ENCODE results near the gene RDH8.

The RDH8 gene

GRCh38 chr19:10036601-10037071 is 23.4 kb downstream of the RDH8 start:
- TF ChIP-seq EZH2phosphoT487 (IDR thresholded peaks at IDR 0.05; ENCODE audit: low read length): no peak
- Histone ChIP-seq H3K27ac (ENCODE audit: low read length) (no peak overlapping the region), H3K4me2 (ENCODE audit: low read depth, low read length) (no peak overlapping the region), H3F3A (ENCODE audit: insufficient read depth, low read length) (no peaks in the 10 kb centered on the region), H3K4me1 (ENCODE audit: low read length) (no peaks in the 10 kb centered on the region), H2AFZ (ENCODE audit: low read length) (no peak overlapping the region), H4K20me1 (ENCODE audit: insufficient read depth, low read length) (no peaks in the 10 kb centered on the region), H3K36me3 (replicated peaks; ENCODE audit: insufficient read depth, low read length) (no peaks in the 10 kb centered on the region), H3K9me3 (replicated peaks; ENCODE audit: insufficient read depth, low read length) (no peaks in the 10 kb centered on the region), H3K79me2 (ENCODE audit: low read length) (no peaks in the 10 kb centered on the region), H3K9me2 (replicated peaks; ENCODE audit: insufficient read depth, low read length) (no peaks in the 10 kb centered on the region), H3K27me3 (replicated peaks; ENCODE audit: insufficient read depth, low read length) (peaks cover 94% of the 10 kb centered on the region), H3K9ac (ENCODE audit: low read length) (no peak overlapping the region), H3K4me3 (ENCODE audit: low read length) (no peak overlapping the region)
- DNase-seq: no peak

GRCh38 chr19:10037367-10037766 is 24.1 kb downstream of the RDH8 start:
- H2AFZ ChIP-seq (ENCODE audit: low read length): no peak overlapping the region
- no peak for DNase-seq
- no peak overlapping the region for H3K27ac ChIP-seq (ENCODE audit: low read length)
- no peaks in the 10 kb centered on the region for H3K36me3 ChIP-seq (replicated peaks; ENCODE audit: insufficient read depth, low read length)
- H3K9me3 ChIP-seq (replicated peaks; ENCODE audit: insufficient read depth, low read length): no peaks in the 10 kb centered on the region
- no peaks in the 10 kb centered on the region for H3K4me1 ChIP-seq (ENCODE audit: low read length)
- TF ChIP-seq EZH2 (optimal IDR thresholded peaks at IDR 0.05; ENCODE audit: low read depth, low read length) (no peak), CTCF (IDR thresholded peaks at IDR 0.05; ENCODE audit: low read length) (no peak), EZH2phosphoT487 (IDR thresholded peaks at IDR 0.05; ENCODE audit: low read length) (no peak)
- no peaks in the 10 kb centered on the region for H3K9me2 ChIP-seq (replicated peaks; ENCODE audit: insufficient read depth, low read length)
- no peaks in the 10 kb centered on the region for H3F3A ChIP-seq (ENCODE audit: insufficient read depth, low read length)
- H4K20me1 ChIP-seq (ENCODE audit: insufficient read depth, low read length): no peaks in the 10 kb centered on the region
- H3K9ac ChIP-seq (ENCODE audit: low read length): no peak overlapping the region
- peaks cover 87% of the 10 kb centered on the region for H3K27me3 ChIP-seq (replicated peaks; ENCODE audit: insufficient read depth, low read length)
- H3K4me2 ChIP-seq (ENCODE audit: low read depth, low read length): no peak overlapping the region
- H3K4me3 ChIP-seq (ENCODE audit: low read length): no peak overlapping the region
- H3K79me2 ChIP-seq (ENCODE audit: low read length): no peaks in the 10 kb centered on the region

- H4K20me1 ChIP-seq (ENCODE audit: insufficient read depth, low read length): no peaks in the 10 kb centered on the region
- DNase-seq: no peak
- no peaks in the 10 kb centered on the region for H3K4me1 ChIP-seq (ENCODE audit: low read length)
- no peaks in the 10 kb centered on the region for H3K9me3 ChIP-seq (replicated peaks; ENCODE audit: insufficient read depth, low read length)
- peaks cover 83% of the 10 kb centered on the region for H3K27me3 ChIP-seq (replicated peaks; ENCODE audit: insufficient read depth, low read length)
- H3K9me2 ChIP-seq (replicated peaks; ENCODE audit: insufficient read depth, low read length): no peaks in the 10 kb centered on the region
- H3K27ac ChIP-seq (ENCODE audit: low read length): no peak overlapping the region
- no peak overlapping the region for H3K4me2 ChIP-seq (ENCODE audit: low read depth, low read length)
- H3F3A ChIP-seq (ENCODE audit: insufficient read depth, low read length): no peaks in the 10 kb centered on the region
- no peak for TF ChIP-seq EZH2 (optimal IDR thresholded peaks at IDR 0.05; ENCODE audit: low read depth, low read length)
- no peak for TF ChIP-seq EZH2phosphoT487 (IDR thresholded peaks at IDR 0.05; ENCODE audit: low read length)
- no peak for TF ChIP-seq CTCF (IDR thresholded peaks at IDR 0.05; ENCODE audit: low read length)
- H3K9ac ChIP-seq (ENCODE audit: low read length): no peak overlapping the region
- no peak overlapping the region for H3K4me3 ChIP-seq (ENCODE audit: low read length)
- H2AFZ ChIP-seq (ENCODE audit: low read length): no peak overlapping the region
- H3K36me3 ChIP-seq (replicated peaks; ENCODE audit: insufficient read depth, low read length): no peaks in the 10 kb centered on the region
- H3K79me2 ChIP-seq (ENCODE audit: low read length): no peaks in the 10 kb centered on the region
These were observed 24.5 kb downstream of the RDH8 start for GRCh38 chr19:10037809-10038208.

- no peak for TF ChIP-seq EZH2phosphoT487 (IDR thresholded peaks at IDR 0.05; ENCODE audit: low read length)
- TF ChIP-seq CTCF (IDR thresholded peaks at IDR 0.05; ENCODE audit: low read length): no peak
- TF ChIP-seq EZH2 (optimal IDR thresholded peaks at IDR 0.05; ENCODE audit: low read depth, low read length): no peak
- H3K9me3 ChIP-seq (replicated peaks; ENCODE audit: insufficient read depth, low read length): no peaks in the 10 kb centered on the region
- H2AFZ ChIP-seq (ENCODE audit: low read length): no peak overlapping the region
- no peak overlapping the region for H3K4me2 ChIP-seq (ENCODE audit: low read depth, low read length)
- no peaks in the 10 kb centered on the region for H3K4me1 ChIP-seq (ENCODE audit: low read length)
- DNase-seq: no peak
- H4K20me1 ChIP-seq (ENCODE audit: insufficient read depth, low read length): no peaks in the 10 kb centered on the region
- H3K27me3 ChIP-seq (replicated peaks; ENCODE audit: insufficient read depth, low read length): peaks cover 62% of the 10 kb centered on the region
- no peaks in the 10 kb centered on the region for H3K79me2 ChIP-seq (ENCODE audit: low read length)
- H3K9me2 ChIP-seq (replicated peaks; ENCODE audit: insufficient read depth, low read length): no peaks in the 10 kb centered on the region
- H3K36me3 ChIP-seq (replicated peaks; ENCODE audit: insufficient read depth, low read length): no peaks in the 10 kb centered on the region
- H3K27ac ChIP-seq (ENCODE audit: low read length): no peak overlapping the region
- H3F3A ChIP-seq (ENCODE audit: insufficient read depth, low read length): no peaks in the 10 kb centered on the region
- no peak overlapping the region for H3K9ac ChIP-seq (ENCODE audit: low read length)
- no peak overlapping the region for H3K4me3 ChIP-seq (ENCODE audit: low read length)
These were observed 30.1 kb downstream of the RDH8 start for GRCh38 chr19:10043286-10043927.
